ENCODE measurements around the gene ZNRF1.

The ZNRF1 gene

DNA sequence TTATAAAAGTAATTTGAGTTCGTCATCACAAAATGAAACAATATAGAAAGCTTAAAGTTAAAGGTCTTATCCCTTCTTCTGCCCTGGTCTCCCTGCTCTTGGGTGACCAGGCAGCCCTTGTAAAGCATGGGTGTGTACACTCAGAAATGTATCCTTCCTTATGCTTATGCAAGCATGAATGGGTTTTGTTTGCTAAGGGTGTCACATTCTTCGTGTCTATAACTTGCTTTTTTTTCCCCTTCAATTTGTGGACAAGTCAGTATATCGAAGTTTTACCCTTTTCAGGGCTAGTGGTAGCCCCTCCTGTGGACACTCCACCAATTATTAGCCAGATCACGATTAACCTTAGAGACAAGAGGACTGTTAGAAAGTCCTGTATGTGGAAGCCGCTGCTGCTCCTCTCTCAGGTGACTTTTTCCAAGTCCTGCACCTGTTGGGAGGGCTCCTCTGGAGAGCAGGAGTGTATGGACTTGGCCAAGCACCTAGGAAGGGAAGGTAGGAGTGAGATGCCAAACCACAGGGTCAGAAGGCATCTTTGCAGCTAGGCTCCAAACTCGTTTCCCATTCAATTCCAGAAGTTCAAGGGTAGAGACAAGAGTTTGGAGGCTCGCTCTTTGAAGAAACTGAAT, 66.8 kb downstream of the ZNRF1 start:
- H3K4me1 ChIP-seq (ENCODE audit: control insufficient read depth, insufficient read depth, low read depth, low read length), result peaks cover 10% of the 10 kb centered on the region
- no peak overlapping the region for H3K4me2 ChIP-seq (ENCODE audit: low read length, poor library complexity, severe bottlenecking)
- no peak overlapping the region for H3K18ac ChIP-seq (ENCODE audit: low read depth in 1 of 2, low read length in 2 of 2)
- H2BK12ac ChIP-seq (ENCODE audit: low read length in 2 of 2), result no peak overlapping the region
- H4K8ac ChIP-seq (ENCODE audit: low read length), result no peak overlapping the region
- no peaks in the 10 kb centered on the region for H3K27me3 ChIP-seq (ENCODE audit: control insufficient read depth in 1 of 2, insufficient read depth in 1 of 2, low read length in 2 of 2)
- H2BK5ac ChIP-seq (ENCODE audit: low read depth, low read length, poor library complexity, severe bottlenecking), result no peak overlapping the region
- H3K36me3 ChIP-seq (ENCODE audit: control insufficient read depth in 1 of 2, insufficient read depth in 2 of 2, low read depth in 1 of 2, low read length in 2 of 2), result no peaks in the 10 kb centered on the region
- no peak overlapping the region for H3K4ac ChIP-seq (ENCODE audit: low read depth in 1 of 2, low read length in 2 of 2)
- no peak overlapping the region for H3K27ac ChIP-seq (ENCODE audit: low read length, poor library complexity, severe bottlenecking)
- H3K23ac ChIP-seq (ENCODE audit: low read length in 2 of 2), result no peak overlapping the region
- peaks cover 54% of the 10 kb centered on the region for H3K79me1 ChIP-seq (replicated peaks; ENCODE audit: low read length, poor library complexity, severe bottlenecking)
- H3K9ac ChIP-seq (ENCODE audit: low read length), result no peak overlapping the region
- H2AFZ ChIP-seq (ENCODE audit: low read depth, low read length), result no peak overlapping the region
- no peak overlapping the region for H2AK5ac ChIP-seq (ENCODE audit: low read length, severe bottlenecking)
- no peak for DNase-seq
- 98% methylated on average over 5 of the region's 7 CpGs for WGBS
- no peak overlapping the region for H3K4me3 ChIP-seq (ENCODE audit: insufficient read depth in 1 of 2, low read depth in 1 of 2, low read length in 2 of 2)
- no peaks in the 10 kb centered on the region for H3K9me3 ChIP-seq (ENCODE audit: control insufficient read depth, low read length)
- no peak overlapping the region for H4K91ac ChIP-seq (ENCODE audit: low read length)
- no peak overlapping the region for H2BK15ac ChIP-seq (ENCODE audit: low read depth, poor library complexity, severe bottlenecking)
- no peak overlapping the region for H3K14ac ChIP-seq (ENCODE audit: low read length in 2 of 2)
- H2BK120ac ChIP-seq (ENCODE audit: low read depth, low read length), result no peak overlapping the region

- no peak overlapping the region for H3K4me2 ChIP-seq (ENCODE audit: low read length, poor library complexity, severe bottlenecking)
- no peaks in the 10 kb centered on the region for H3K27me3 ChIP-seq (ENCODE audit: control insufficient read depth in 1 of 2, insufficient read depth in 1 of 2, low read length in 2 of 2)
- H2BK5ac ChIP-seq (ENCODE audit: low read depth, low read length, poor library complexity, severe bottlenecking), result no peak overlapping the region
- H4K8ac ChIP-seq (ENCODE audit: low read length), result no peak overlapping the region
- no peak overlapping the region for H2AFZ ChIP-seq (ENCODE audit: low read depth, low read length)
- H3K4me3 ChIP-seq (ENCODE audit: insufficient read depth in 1 of 2, low read depth in 1 of 2, low read length in 2 of 2), result no peak overlapping the region
- no peak overlapping the region for H2AK5ac ChIP-seq (ENCODE audit: low read length, severe bottlenecking)
- WGBS, result 93% methylated on average over 6 of the region's 6 CpGs
- peaks cover 55% of the 10 kb centered on the region for H3K79me1 ChIP-seq (replicated peaks; ENCODE audit: low read length, poor library complexity, severe bottlenecking)
- peak overlapping the region in 1 of 2 experiments; percentile 19 for H2BK12ac ChIP-seq (ENCODE audit: low read length in 2 of 2)
- no peak overlapping the region for H3K27ac ChIP-seq (ENCODE audit: low read length, poor library complexity, severe bottlenecking)
- no peak overlapping the region for H3K9ac ChIP-seq (ENCODE audit: low read length)
- H4K91ac ChIP-seq (ENCODE audit: low read length), result no peak overlapping the region
- H3K4me1 ChIP-seq (ENCODE audit: control insufficient read depth, insufficient read depth, low read depth, low read length), result peaks cover 10% of the 10 kb centered on the region
- H3K23ac ChIP-seq (ENCODE audit: low read length in 2 of 2), result no peak overlapping the region
- DNase-seq, result no peak
- no peaks in the 10 kb centered on the region for H3K9me3 ChIP-seq (ENCODE audit: control insufficient read depth, low read length)
- H3K36me3 ChIP-seq (ENCODE audit: control insufficient read depth in 1 of 2, insufficient read depth in 2 of 2, low read depth in 1 of 2, low read length in 2 of 2), result no peaks in the 10 kb centered on the region
- H3K18ac ChIP-seq (ENCODE audit: low read depth in 1 of 2, low read length in 2 of 2), result no peak overlapping the region
- H3K4ac ChIP-seq (ENCODE audit: low read depth in 1 of 2, low read length in 2 of 2), result no peak overlapping the region
- H2BK120ac ChIP-seq (ENCODE audit: low read depth, low read length), result no peak overlapping the region
- H3K14ac ChIP-seq (ENCODE audit: low read length in 2 of 2), result no peak overlapping the region
- H2BK15ac ChIP-seq (ENCODE audit: low read depth, poor library complexity, severe bottlenecking), result no peak overlapping the region
Observed at GRCh38 chr16:75066861-75067447, 68.1 kb downstream of the ZNRF1 start.

DNA sequence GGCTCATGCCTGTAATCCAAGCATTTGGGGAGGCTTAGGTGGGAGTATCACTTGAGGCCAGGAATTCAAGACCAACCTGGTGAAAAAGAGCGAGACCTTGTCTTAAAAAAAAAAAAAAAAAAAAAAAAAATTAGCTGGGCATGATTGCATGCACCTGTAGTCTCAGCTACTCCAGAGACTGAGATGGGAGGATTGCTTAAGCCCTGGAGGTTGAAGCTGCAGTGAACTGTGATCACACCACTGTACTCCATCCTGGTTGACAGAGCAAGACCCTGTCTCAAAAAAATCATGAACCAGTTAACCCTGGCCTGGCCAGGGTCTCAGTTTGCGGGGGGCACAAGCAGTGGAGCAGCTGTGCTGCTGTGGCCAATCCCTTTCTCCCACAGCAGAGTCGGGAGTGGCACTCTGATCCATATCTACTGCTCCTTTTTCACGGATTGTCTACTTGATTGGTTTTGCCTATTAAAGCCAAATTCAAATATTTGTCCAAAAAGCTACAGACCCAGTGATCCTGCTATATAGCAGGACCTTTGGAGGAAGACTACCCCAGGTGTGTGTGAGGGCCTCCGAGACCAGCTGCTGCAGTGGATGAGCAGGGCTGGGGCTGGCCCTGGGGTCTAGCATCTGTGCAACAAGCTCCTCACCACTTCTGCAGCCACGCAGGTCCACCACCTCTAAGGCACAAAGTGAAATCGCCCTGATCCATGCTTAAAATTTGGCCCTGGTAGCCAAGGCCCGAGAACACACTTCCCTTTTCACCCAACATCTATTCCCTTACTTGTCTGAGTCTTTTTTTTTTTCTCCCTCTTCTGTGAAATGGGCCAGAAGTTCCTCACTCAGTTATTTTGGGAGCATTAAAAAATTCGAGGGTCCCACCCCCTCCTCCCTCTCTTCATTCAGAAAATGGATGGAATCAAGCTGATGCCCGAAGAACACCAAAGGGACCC, 69.5 kb downstream of the ZNRF1 start:
- H2AFZ ChIP-seq (ENCODE audit: low read depth, low read length), result no peak overlapping the region
- no peak overlapping the region for H2BK15ac ChIP-seq (ENCODE audit: low read depth, poor library complexity, severe bottlenecking)
- 97% methylated on average over 10 of the region's 10 CpGs for WGBS

More for the DNA sequence above, 69.5 kb downstream of the ZNRF1 start:
- H3K27me3 ChIP-seq (ENCODE audit: control insufficient read depth in 1 of 2, insufficient read depth in 1 of 2, low read length in 2 of 2), result no peaks in the 10 kb centered on the region
- H4K91ac ChIP-seq (ENCODE audit: low read length), result peak overlapping the region; percentile 45
- H3K4me3 ChIP-seq (ENCODE audit: insufficient read depth in 1 of 2, low read depth in 1 of 2, low read length in 2 of 2), result no peak overlapping the region
- DNase-seq, result no peak
- no peak overlapping the region for H2BK120ac ChIP-seq (ENCODE audit: low read depth, low read length)
- H4K8ac ChIP-seq (ENCODE audit: low read length), result no peak overlapping the region
- H3K18ac ChIP-seq (ENCODE audit: low read depth in 1 of 2, low read length in 2 of 2), result no peak overlapping the region
- H3K4me2 ChIP-seq (ENCODE audit: low read length, poor library complexity, severe bottlenecking), result no peak overlapping the region
- no peak overlapping the region for H3K14ac ChIP-seq (ENCODE audit: low read length in 2 of 2)
- no peaks in the 10 kb centered on the region for H3K9me3 ChIP-seq (ENCODE audit: control insufficient read depth, low read length)
- H3K23ac ChIP-seq (ENCODE audit: low read length in 2 of 2), result no peak overlapping the region
- H2BK5ac ChIP-seq (ENCODE audit: low read depth, low read length, poor library complexity, severe bottlenecking), result no peak overlapping the region
- H3K79me1 ChIP-seq (replicated peaks; ENCODE audit: low read length, poor library complexity, severe bottlenecking), result peaks cover 50% of the 10 kb centered on the region
- H3K27ac ChIP-seq (ENCODE audit: low read length, poor library complexity, severe bottlenecking), result no peak overlapping the region
- no peak overlapping the region for H3K9ac ChIP-seq (ENCODE audit: low read length)
- H2BK12ac ChIP-seq (ENCODE audit: low read length in 2 of 2), result no peak overlapping the region
- H3K4ac ChIP-seq (ENCODE audit: low read depth in 1 of 2, low read length in 2 of 2), result no peak overlapping the region
- no peaks in the 10 kb centered on the region for H3K36me3 ChIP-seq (ENCODE audit: control insufficient read depth in 1 of 2, insufficient read depth in 2 of 2, low read depth in 1 of 2, low read length in 2 of 2)
- H3K4me1 ChIP-seq (ENCODE audit: control insufficient read depth, insufficient read depth, low read depth, low read length), result peaks cover 6% of the 10 kb centered on the region
- H2AK5ac ChIP-seq (ENCODE audit: low read length, severe bottlenecking), result no peak overlapping the region
